ENCODE measurements around the gene REL.

REL gene

GRCh38 chr2:60964651-60965498 lies 83.5 kb downstream of the REL start:
- DNase-seq (ENCODE audit: low read depth in 2 of 2): no peak

GRCh38 chr2:60965499-60965785 lies 84.1 kb downstream of the REL start:
- DNase-seq (ENCODE audit: low read depth in 2 of 2): no peak

- DNase-seq (ENCODE audit: low read depth in 2 of 2): no peak
Measured at GRCh38 chr2:60966507-60967405, 85.4 kb downstream of the REL start.

GRCh38 chr2:60972889-60973656 lies 91.7 kb downstream of the REL start:
- no peak for DNase-seq (ENCODE audit: low read depth in 2 of 2)

GRCh38 chr2:60973705-60974104 lies 92.3 kb downstream of the REL start:
- no peak for DNase-seq (ENCODE audit: low read depth in 2 of 2)

GRCh38 chr2:60974652-60975051 lies 93.3 kb downstream of the REL start:
- no peak for DNase-seq (ENCODE audit: low read depth in 2 of 2)

Measured in stimulated activated CD8-positive, alpha-beta memory T cell treated with anti-CD3 and anti-CD28 coated beads, Interleukin-7, amount 100 ng/mL, for 4 hours (primary cell).